Measurements from ENCODE around the gene CX3CR1.

Gene CX3CR1

DNA sequence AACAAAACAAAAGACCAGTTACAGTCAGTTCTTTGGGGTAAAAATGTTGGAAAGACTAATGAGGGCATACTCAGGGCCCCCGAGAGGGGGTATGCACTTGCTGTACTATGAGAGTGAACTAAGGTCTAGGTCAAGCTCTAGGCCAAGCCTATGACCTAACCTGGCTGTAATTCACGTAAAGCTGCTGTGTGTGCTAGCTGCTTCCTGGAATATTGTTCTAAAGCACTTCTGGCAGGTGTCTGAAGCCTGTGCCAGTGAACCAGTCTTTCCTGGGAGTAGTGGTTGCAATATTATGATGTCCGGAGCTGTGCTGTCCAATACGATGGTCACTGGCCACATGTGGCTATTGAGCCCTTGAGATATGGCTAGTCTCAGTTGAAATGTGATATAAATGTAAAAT is 13.1 kb upstream of the CX3CR1 start:
- H3K9me3 ChIP-seq (ENCODE audit: control insufficient read depth, low read length) = no peaks in the 10 kb centered on the region
- H3K4me1 ChIP-seq (ENCODE audit: control insufficient read depth, insufficient read depth, low read length) = no peaks in the 10 kb centered on the region
- 95 to 96% methylated on average over 4 of the region's 4 CpGs for WGBS, 2 experiments
- no peak overlapping the region for H3K4me3 ChIP-seq (ENCODE audit: insufficient read depth, low read depth, low read length)
- no peak overlapping the region for H3K27ac ChIP-seq (ENCODE audit: insufficient read depth, low read depth, low read length, poor library complexity, severe bottlenecking)
- no peaks in the 10 kb centered on the region for H3K36me3 ChIP-seq (ENCODE audit: control insufficient read depth, insufficient read depth, low read length)
- H3K27me3 ChIP-seq (ENCODE audit: control insufficient read depth, insufficient read depth, low read length, poor library complexity, severe bottlenecking) = no peaks in the 10 kb centered on the region

DNA sequence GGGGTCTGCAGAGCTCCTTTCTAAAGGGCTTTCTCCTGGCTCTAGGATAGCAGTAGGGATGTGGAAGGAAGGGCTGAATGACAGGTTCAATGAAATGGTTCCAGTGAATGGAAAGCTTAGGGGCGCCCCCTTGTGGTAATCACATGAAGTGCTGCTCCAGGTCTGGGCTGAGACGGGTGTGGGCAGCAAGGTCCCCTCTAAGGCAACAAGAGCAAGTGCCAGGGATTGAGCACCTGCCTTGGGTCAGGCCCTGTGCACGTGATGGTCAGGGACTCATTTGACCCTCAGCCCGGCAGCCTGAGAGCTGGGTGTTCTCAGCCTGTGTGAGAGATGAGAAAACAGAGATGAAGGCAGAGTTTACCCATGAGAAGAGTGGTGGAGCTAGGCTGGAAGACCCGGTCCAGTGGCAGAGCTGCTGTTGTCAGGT is 12.1 kb upstream of the CX3CR1 start:
- H3K36me3 ChIP-seq (ENCODE audit: control insufficient read depth, insufficient read depth, low read length) = no peaks in the 10 kb centered on the region
- WGBS, 2 experiments = 31 to 34% methylated on average over 5 of the region's 5 CpGs

GRCh38 chr3:39290255-39290654 is 10.4 kb upstream of the CX3CR1 start:
- Histone ChIP-seq H3K27ac (ENCODE audit: insufficient read depth, low read depth, low read length, poor library complexity, severe bottlenecking) (no peak overlapping the region), H3K9me3 (ENCODE audit: control insufficient read depth, low read length) (no peaks in the 10 kb centered on the region), H3K27me3 (ENCODE audit: control insufficient read depth, insufficient read depth, low read length, poor library complexity, severe bottlenecking) (no peaks in the 10 kb centered on the region), H3K4me3 (ENCODE audit: insufficient read depth, low read depth, low read length) (no peak overlapping the region), H3K36me3 (ENCODE audit: control insufficient read depth, insufficient read depth, low read length) (no peaks in the 10 kb centered on the region), H3K4me1 (ENCODE audit: control insufficient read depth, insufficient read depth, low read length) (no peaks in the 10 kb centered on the region)
- 89 to 93% methylated on average over 4 of the region's 4 CpGs for WGBS, 2 experiments

More for the DNA sequence above, 12.1 kb upstream of the CX3CR1 start:
- no peak overlapping the region for H3K4me3 ChIP-seq (ENCODE audit: insufficient read depth, low read depth, low read length)
- no peak overlapping the region for H3K27ac ChIP-seq (ENCODE audit: insufficient read depth, low read depth, low read length, poor library complexity, severe bottlenecking)
- H3K9me3 ChIP-seq (ENCODE audit: control insufficient read depth, low read length) = no peaks in the 10 kb centered on the region
- H3K27me3 ChIP-seq (ENCODE audit: control insufficient read depth, insufficient read depth, low read length, poor library complexity, severe bottlenecking) = no peaks in the 10 kb centered on the region
- H3K4me1 ChIP-seq (ENCODE audit: control insufficient read depth, insufficient read depth, low read length) = no peaks in the 10 kb centered on the region

GRCh38 chr3:39289107-39289506 is 9.3 kb upstream of the CX3CR1 start:
- Histone ChIP-seq H3K4me3 (ENCODE audit: insufficient read depth, low read depth, low read length) (no peak overlapping the region), H3K9me3 (ENCODE audit: control insufficient read depth, low read length) (no peaks in the 10 kb centered on the region), H3K27ac (ENCODE audit: insufficient read depth, low read depth, low read length, poor library complexity, severe bottlenecking) (no peak overlapping the region), H3K36me3 (ENCODE audit: control insufficient read depth, insufficient read depth, low read length) (no peaks in the 10 kb centered on the region), H3K4me1 (ENCODE audit: control insufficient read depth, insufficient read depth, low read length) (no peaks in the 10 kb centered on the region), H3K27me3 (ENCODE audit: control insufficient read depth, insufficient read depth, low read length, poor library complexity, severe bottlenecking) (no peaks in the 10 kb centered on the region)
- WGBS, 2 experiments = 90 to 93% methylated on average over 4 of the region's 4 CpGs

- H3K9me3 ChIP-seq (ENCODE audit: control insufficient read depth, low read length) = no peaks in the 10 kb centered on the region
- H3K4me3 ChIP-seq (ENCODE audit: insufficient read depth, low read depth, low read length) = no peak overlapping the region
- no peaks in the 10 kb centered on the region for H3K27me3 ChIP-seq (ENCODE audit: control insufficient read depth, insufficient read depth, low read length, poor library complexity, severe bottlenecking)
- 20 to 30% methylated on average over 3 of the region's 3 CpGs for WGBS, 2 experiments
- H3K4me1 ChIP-seq (ENCODE audit: control insufficient read depth, insufficient read depth, low read length) = no peaks in the 10 kb centered on the region
- no peaks in the 10 kb centered on the region for H3K36me3 ChIP-seq (ENCODE audit: control insufficient read depth, insufficient read depth, low read length)
- no peak overlapping the region for H3K27ac ChIP-seq (ENCODE audit: insufficient read depth, low read depth, low read length, poor library complexity, severe bottlenecking)
Measured at GRCh38 chr3:39288300-39288808, 8.5 kb upstream of the CX3CR1 start.

DNA sequence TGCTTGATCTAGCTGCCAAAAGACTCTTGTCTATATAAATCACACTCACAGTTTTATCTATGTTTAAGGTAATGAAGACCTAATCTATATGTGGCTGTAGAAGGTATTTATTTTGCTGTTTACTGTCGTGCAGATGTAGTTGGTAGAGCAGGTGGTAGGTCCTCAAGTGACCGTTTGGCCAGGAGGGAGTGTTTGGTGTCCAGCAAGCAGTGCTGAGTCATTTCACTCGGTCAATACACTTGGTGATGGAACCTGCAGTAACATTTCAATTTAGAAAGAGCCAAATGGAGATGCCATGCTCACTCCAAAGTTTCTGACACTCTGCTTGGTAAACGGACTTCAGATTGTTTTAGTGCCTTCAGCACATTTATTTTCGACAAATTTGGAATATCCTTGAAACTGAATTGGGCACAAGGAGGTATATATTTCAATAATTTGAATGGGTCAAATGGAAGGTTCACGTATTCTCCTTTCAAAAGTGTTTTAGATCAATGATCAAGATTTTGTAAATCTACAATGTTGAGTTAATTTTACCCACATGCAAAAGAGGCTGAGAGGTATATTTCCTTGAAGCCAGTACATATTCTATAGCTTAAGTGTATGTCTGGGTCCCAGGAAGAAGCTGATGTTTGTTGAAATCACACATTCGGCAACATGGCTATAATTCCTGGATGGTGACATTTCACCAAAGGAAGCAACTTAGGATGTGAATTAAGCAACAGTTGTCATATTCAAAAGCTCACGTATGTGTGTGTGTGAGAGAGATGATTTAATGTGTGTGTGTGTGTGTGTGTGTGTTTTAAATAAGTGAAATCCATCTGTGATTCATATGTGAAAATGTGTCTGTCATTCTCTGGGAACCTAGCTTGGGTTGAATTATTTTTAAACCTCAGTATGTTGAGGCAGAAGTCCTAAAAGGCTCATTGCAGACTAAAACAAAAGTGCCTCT is 7.7 kb upstream of the CX3CR1 start:
- no peaks in the 10 kb centered on the region for H3K4me1 ChIP-seq (ENCODE audit: control insufficient read depth, insufficient read depth, low read length)
- WGBS, 2 experiments = 87 to 88% methylated on average over 8 of the region's 8 CpGs
- H3K27ac ChIP-seq (ENCODE audit: insufficient read depth, low read depth, low read length, poor library complexity, severe bottlenecking) = no peak overlapping the region
- H3K27me3 ChIP-seq (ENCODE audit: control insufficient read depth, insufficient read depth, low read length, poor library complexity, severe bottlenecking) = no peaks in the 10 kb centered on the region
- no peaks in the 10 kb centered on the region for H3K9me3 ChIP-seq (ENCODE audit: control insufficient read depth, low read length)
- no peaks in the 10 kb centered on the region for H3K36me3 ChIP-seq (ENCODE audit: control insufficient read depth, insufficient read depth, low read length)
- no peak overlapping the region for H3K4me3 ChIP-seq (ENCODE audit: insufficient read depth, low read depth, low read length)

- H3K36me3 ChIP-seq (ENCODE audit: control insufficient read depth, insufficient read depth, low read length) = no peaks in the 10 kb centered on the region
- no peaks in the 10 kb centered on the region for H3K27me3 ChIP-seq (ENCODE audit: control insufficient read depth, insufficient read depth, low read length, poor library complexity, severe bottlenecking)
- H3K9me3 ChIP-seq (ENCODE audit: control insufficient read depth, low read length) = no peaks in the 10 kb centered on the region
- no peak overlapping the region for H3K4me3 ChIP-seq (ENCODE audit: insufficient read depth, low read depth, low read length)
- no peaks in the 10 kb centered on the region for H3K4me1 ChIP-seq (ENCODE audit: control insufficient read depth, insufficient read depth, low read length)
- WGBS, 2 experiments = 87 to 88% methylated on average over 3 of the region's 3 CpGs
- H3K27ac ChIP-seq (ENCODE audit: insufficient read depth, low read depth, low read length, poor library complexity, severe bottlenecking) = no peak overlapping the region
Measured at GRCh38 chr3:39286771-39287170, 6.9 kb upstream of the CX3CR1 start.

- H3K27ac ChIP-seq (ENCODE audit: insufficient read depth, low read depth, low read length, poor library complexity, severe bottlenecking) = no peak overlapping the region
- no peaks in the 10 kb centered on the region for H3K27me3 ChIP-seq (ENCODE audit: control insufficient read depth, insufficient read depth, low read length, poor library complexity, severe bottlenecking)
- no peaks in the 10 kb centered on the region for H3K36me3 ChIP-seq (ENCODE audit: control insufficient read depth, insufficient read depth, low read length)
- H3K9me3 ChIP-seq (ENCODE audit: control insufficient read depth, low read length) = no peaks in the 10 kb centered on the region
- no peaks in the 10 kb centered on the region for H3K4me1 ChIP-seq (ENCODE audit: control insufficient read depth, insufficient read depth, low read length)
- no peak overlapping the region for H3K4me3 ChIP-seq (ENCODE audit: insufficient read depth, low read depth, low read length)
Measured at GRCh38 chr3:39285332-39285731, 5.5 kb upstream of the CX3CR1 start.

DNA sequence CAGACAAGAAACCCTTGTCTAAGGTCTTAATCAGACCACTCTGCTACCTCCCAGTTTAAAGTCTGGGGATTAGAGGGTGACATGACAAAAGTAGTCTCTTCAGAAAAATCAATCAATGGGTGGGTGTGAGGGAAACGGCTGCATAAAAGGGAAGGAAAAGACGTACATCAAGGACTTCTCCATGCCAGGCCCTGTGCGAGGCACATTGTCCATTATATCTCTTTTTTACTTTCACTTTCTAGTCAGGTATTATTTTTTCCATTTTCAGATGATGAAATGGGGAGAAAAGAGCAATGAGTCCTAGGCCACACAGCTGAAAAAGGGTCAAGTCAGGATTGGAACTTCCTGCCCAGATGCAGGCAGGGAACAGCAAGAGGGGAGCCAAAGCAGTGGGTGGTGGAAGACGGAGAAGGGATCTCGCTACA is 4.6 kb upstream of the CX3CR1 start:
- Histone ChIP-seq H3K4me3 (ENCODE audit: insufficient read depth, low read depth, low read length) (no peak overlapping the region), H3K27me3 (ENCODE audit: control insufficient read depth, insufficient read depth, low read length, poor library complexity, severe bottlenecking) (no peaks in the 10 kb centered on the region), H3K9me3 (ENCODE audit: control insufficient read depth, low read length) (no peaks in the 10 kb centered on the region), H3K36me3 (ENCODE audit: control insufficient read depth, insufficient read depth, low read length) (no peaks in the 10 kb centered on the region), H3K4me1 (ENCODE audit: control insufficient read depth, insufficient read depth, low read length) (no peaks in the 10 kb centered on the region), H3K27ac (ENCODE audit: insufficient read depth, low read depth, low read length, poor library complexity, severe bottlenecking) (no peak overlapping the region)
- 76 to 80% methylated on average over 3 to 4 of the region's 5 CpGs for WGBS, 2 experiments

GRCh38 chr3:39282057-39282456 is 2.2 kb upstream of the CX3CR1 start:
- WGBS, 2 experiments = 79 to 86% methylated on average over 6 of the region's 6 CpGs
- Histone ChIP-seq H3K4me1 (ENCODE audit: control insufficient read depth, insufficient read depth, low read length) (no peaks in the 10 kb centered on the region), H3K9me3 (ENCODE audit: control insufficient read depth, low read length) (no peaks in the 10 kb centered on the region)

More at GRCh38 chr3:39282057-39282456, 2.2 kb upstream of the CX3CR1 start:
- H3K4me3 ChIP-seq (ENCODE audit: insufficient read depth, low read depth, low read length) = no peak overlapping the region
- H3K27ac ChIP-seq (ENCODE audit: insufficient read depth, low read depth, low read length, poor library complexity, severe bottlenecking) = no peak overlapping the region
- no peaks in the 10 kb centered on the region for H3K36me3 ChIP-seq (ENCODE audit: control insufficient read depth, insufficient read depth, low read length)
- H3K27me3 ChIP-seq (ENCODE audit: control insufficient read depth, insufficient read depth, low read length, poor library complexity, severe bottlenecking) = no peaks in the 10 kb centered on the region

Measured in ectodermal cell (in vitro differentiated cells).